ENCODE data around the gene RNF121.

Gene RNF121

GRCh38 chr11:71935338-71935925 is 6.6 kb downstream of the RNF121 start:
- no peak for DNase-seq

- no peak for DNase-seq
These were observed 8.0 kb downstream of the RNF121 start for GRCh38 chr11:71936825-71937224.

- DNase-seq: no peak
These were observed 9.0 kb downstream of the RNF121 start for GRCh38 chr11:71937826-71938225.

GRCh38 chr11:71940561-71941219 is 11.8 kb downstream of the RNF121 start:
- DNase-seq: no peak

GRCh38 chr11:71946144-71946571 is 17.3 kb downstream of the RNF121 start:
- no peak for DNase-seq

GRCh38 chr11:71947498-71947897 is 18.7 kb downstream of the RNF121 start:
- no peak for DNase-seq

GRCh38 chr11:71948314-71949027 is 19.6 kb downstream of the RNF121 start:
- no peak for DNase-seq

GRCh38 chr11:71949034-71949433 is 20.2 kb downstream of the RNF121 start:
- no peak for DNase-seq

- no peak for DNase-seq
These were observed 23.0 kb downstream of the RNF121 start for GRCh38 chr11:71951741-71952310.

- no peak for DNase-seq
These were observed 27.1 kb downstream of the RNF121 start for GRCh38 chr11:71955898-71956456.

- no peak for DNase-seq
These were observed 33.7 kb downstream of the RNF121 start for GRCh38 chr11:71962428-71963038.

GRCh38 chr11:71963468-71963867 is 34.6 kb downstream of the RNF121 start:
- no peak for DNase-seq

GRCh38 chr11:71964641-71965040 is 35.8 kb downstream of the RNF121 start:
- DNase-seq: no peak

- no peak for DNase-seq
These were observed 42.8 kb downstream of the RNF121 start for GRCh38 chr11:71971680-71972079.

GRCh38 chr11:71976551-71976950 is 47.7 kb downstream of the RNF121 start:
- no peak for DNase-seq

GRCh38 chr11:71977090-71977489 is 48.2 kb downstream of the RNF121 start:
- DNase-seq: no peak

- no peak for DNase-seq
These were observed 49.0 kb downstream of the RNF121 start for GRCh38 chr11:71977743-71978418.

- DNase-seq: no peak
These were observed 50.2 kb downstream of the RNF121 start for GRCh38 chr11:71979094-71979493.

- no peak for DNase-seq
These were observed 50.8 kb downstream of the RNF121 start for GRCh38 chr11:71979602-71980001.

- no peak for DNase-seq
These were observed 57.3 kb downstream of the RNF121 start for GRCh38 chr11:71986131-71986530.

GRCh38 chr11:71987521-71987920 is 58.7 kb downstream of the RNF121 start:
- no peak for DNase-seq

GRCh38 chr11:71988050-71988449 is 59.2 kb downstream of the RNF121 start:
- DNase-seq: no peak

GRCh38 chr11:71990701-71991100 is 61.9 kb downstream of the RNF121 start:
- no peak for DNase-seq

Measured in activated CD8-positive, alpha-beta memory T cell treated with anti-CD3 and anti-CD28 coated beads, Interleukin-2, amount 50 U/mL, for 48 hours (primary cell).